Kidney (tissue), 14 donors: ENCODE measurements around the gene NXNL1. TPM values are rescaled to one million over a fixed set of nuclear protein-coding genes. Genes with fewer than 3 reads are reported as not detected.

Experiments
- DNase-seq, 5 donors: peaks; one replicate each; pipeline ENCODE4 v3.0.0-alpha.2; 2013 to 2020
- FAIRE-seq: peaks from 2 replicates; lab custom pipeline; 2012; peaks lifted over from hg19 to GRCh38; lab: Jason Lieb, UNC
- H3K27ac ChIP-seq, 2 donors: one replicate each; pipeline ENCODE4 v1.7.0; 2013; ENCODE audit warnings: low read depth in 2 of 2, low read length in 2 of 2, inconsistent platforms in 1 of 2
- H3K27me3 ChIP-seq: one replicate; pipeline ENCODE4 v1.7.1; 2013; ENCODE audit warnings: low read length, inconsistent platforms; ENCODE audit not compliant: control insufficient read depth, insufficient read depth
- H3K36me3 ChIP-seq, 3 donors: one replicate each; pipeline versions ENCODE4 v1.7.0 to v1.7.1; 2013; ENCODE audit warnings: low read length in 3 of 3, control low read depth in 1 of 3, inconsistent platforms in 1 of 3; ENCODE audit not compliant: insufficient read depth in 3 of 3, control insufficient read depth in 2 of 3
- H3K4me1 ChIP-seq, 3 donors: one replicate each; pipeline versions ENCODE4 v1.7.0 to v1.7.1; 2013; ENCODE audit warnings: low read length in 3 of 3, inconsistent platforms in 1 of 3, low read depth in 1 of 3; ENCODE audit not compliant: control insufficient read depth in 2 of 3, insufficient read depth in 2 of 3
- H3K4me3 ChIP-seq, 3 donors: one replicate each; pipeline versions ENCODE4 v1.7.0 to v1.8.1; 2013; ENCODE audit warnings: low read length in 3 of 3, control low read depth in 1 of 3, inconsistent platforms in 1 of 3
- H3K9ac ChIP-seq, 3 donors: one replicate each; pipeline versions ENCODE4 v1.7.0 to v1.7.1; 2013; ENCODE audit warnings: low read length in 3 of 3, control low read depth in 1 of 3, inconsistent platforms in 1 of 3
- H3K9me3 ChIP-seq, 3 donors: one replicate each; pipeline versions ENCODE4 v1.7.0 to v1.7.1; 2013; ENCODE audit warnings: low read length in 3 of 3, control low read depth in 1 of 3, inconsistent platforms in 1 of 3; ENCODE audit not compliant: control insufficient read depth in 2 of 3, insufficient read depth in 1 of 3
- CTCF ChIP-seq: IDR thresholded peaks from 3 replicates; pipeline ENCODE4 v1.5.1; 2012; ENCODE audit warnings: mild to moderate bottlenecking, moderate library complexity, borderline replicate concordance; ENCODE audit not compliant: insufficient read depth; ENCODE audit errors: extremely low read depth
- intact Hi-C: fragments of 100-400 bp; cut with DNase I; formaldehyde crosslinking; loops from one replicate; pipeline ENCODE4 v1.11.1; 2022
- polyA plus RNA-seq: library from polyadenylated mRNA; stranded (reverse); fragments of 350-450 nt; fragmentation: Illumina TruSeq; extraction: RNeasy Lipid Tissue Mini Kit (QIAGEN cat#74804); gene quantifications from one replicate; pipeline ENCODE4 v1.2.3, GENCODE V29; 2014; ENCODE audit warnings: low read depth, low replicate concordance; ENCODE audit not compliant: insufficient read depth
- total RNA-seq: library from RNA; stranded (reverse); fragmentation: NEBNext Ultra II Directional; extraction: Animal tissue kit (Norgen Biotek cat#: 25700); gene quantifications from one replicate; pipeline ENCODE4 v1.2.1, GENCODE V29; 2021
- donor health status: control.
- donor health status: control.
- donor health status: control.
- donor health status: control.
- donor health status: control.
- donor health status: DM: yes; HTN: yes; CAD: no.
- donor health status: Normal renal cell carcinoma (clear cell type).

The NXNL1 gene
- total and polyA plus RNA-seq, 2 donors from 2014 or later: not detected

- DNase-seq (peak in 1 of 5 donors; percentile 50), FAIRE-seq (no peak)
- H3K4me3 ChIP-seq: no peak overlapping the region
- H3K9ac ChIP-seq: no peak overlapping the region
- no peak overlapping the region for H3K27ac ChIP-seq
- intact Hi-C loops: no loop called here
- no peaks in the 10 kb centered on the region for H3K9me3 ChIP-seq
- no peaks in the 10 kb centered on the region for H3K27me3 ChIP-seq
- peak; percentile 54 for TF ChIP-seq CTCF
- no peaks in the 10 kb centered on the region for H3K4me1 ChIP-seq
- no peaks in the 10 kb centered on the region for H3K36me3 ChIP-seq
Observed at GRCh38 chr19:17441241-17442021, 19.3 kb downstream of the NXNL1 start.

- peaks cover 0 to 3% (median 0%) of the 10 kb centered on the region in 3 donors for H3K9me3 ChIP-seq
- H3K36me3 ChIP-seq: no peaks in the 10 kb centered on the region
- FAIRE-seq (no peak), DNase-seq (no peak)
- no peaks in the 10 kb centered on the region for H3K27me3 ChIP-seq
- H3K27ac ChIP-seq: no peak overlapping the region
- intact Hi-C loops: no loop called here
- H3K4me3 ChIP-seq: no peak overlapping the region
- no peaks in the 10 kb centered on the region for H3K4me1 ChIP-seq
- TF ChIP-seq CTCF: no peak
- no peak overlapping the region for H3K9ac ChIP-seq
Observed at GRCh38 chr19:17436874-17437267, 23.9 kb downstream of the NXNL1 start.

- H3K9ac ChIP-seq: no peak overlapping the region
- no peak for DNase-seq
- H3K4me1 ChIP-seq: no peaks in the 10 kb centered on the region
- FAIRE-seq: no peak
- H3K4me3 ChIP-seq: no peak overlapping the region
- peaks cover 0 to 3% (median 0%) of the 10 kb centered on the region in 3 donors for H3K9me3 ChIP-seq
- no peak overlapping the region for H3K27ac ChIP-seq
- no peaks in the 10 kb centered on the region for H3K36me3 ChIP-seq
- no peak for TF ChIP-seq CTCF
- no peaks in the 10 kb centered on the region for H3K27me3 ChIP-seq
- intact Hi-C loops: no loop called here
Observed at GRCh38 chr19:17436094-17436873, 24.4 kb downstream of the NXNL1 start.
